H54 (cell line): ENCODE measurements around the gene RPL7A.

Experiments
- DNase-seq: peaks from one replicate; pipeline ENCODE4 v3.0.0; 2011; ENCODE audit warnings: low spot score, mixed read lengths; ENCODE audit not compliant: insufficient read length
- FAIRE-seq: peaks from 3 replicates; lab custom pipeline; 2011; peaks lifted over from hg19 to GRCh38; lab: Jason Lieb, UNC
- POLR2A ChIP-seq: IDR thresholded peaks from 2 replicates; pipeline ENCODE4 v1.6.1; 2011; ENCODE audit warnings: low read depth, mild to moderate bottlenecking, low read length

Gene RPL7A

DNA sequence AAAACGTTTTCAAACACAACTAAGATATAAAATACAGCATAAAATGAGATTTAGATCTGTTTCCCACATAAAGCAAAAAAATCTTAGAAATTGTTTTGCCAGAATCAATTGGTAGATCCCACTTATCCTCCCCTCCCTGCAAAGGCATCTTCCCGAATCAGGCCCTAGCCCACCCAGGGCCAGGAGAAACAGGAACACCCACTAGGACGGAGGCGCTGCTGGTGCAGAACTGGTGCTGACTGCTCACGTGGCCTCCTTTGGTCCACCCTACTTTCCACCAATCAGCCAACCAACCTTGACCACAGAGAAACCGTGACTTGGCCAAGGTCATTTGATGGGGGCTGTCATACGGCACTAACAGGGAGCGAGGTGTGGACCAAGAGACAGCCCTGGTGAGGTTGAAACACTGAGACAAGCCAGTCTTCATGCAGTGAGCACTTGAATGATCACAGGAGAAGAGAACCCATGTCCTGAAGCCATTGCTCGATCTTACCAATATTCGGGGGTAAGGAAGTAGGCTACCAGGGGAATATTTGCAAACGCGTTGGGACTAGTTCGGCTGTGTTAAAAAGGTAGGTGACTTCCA lies 13.6 kb downstream of the RPL7A start:
- TF ChIP-seq POLR2A, result no peak
- FAIRE-seq (no peak), DNase-seq (no peak)

DNA sequence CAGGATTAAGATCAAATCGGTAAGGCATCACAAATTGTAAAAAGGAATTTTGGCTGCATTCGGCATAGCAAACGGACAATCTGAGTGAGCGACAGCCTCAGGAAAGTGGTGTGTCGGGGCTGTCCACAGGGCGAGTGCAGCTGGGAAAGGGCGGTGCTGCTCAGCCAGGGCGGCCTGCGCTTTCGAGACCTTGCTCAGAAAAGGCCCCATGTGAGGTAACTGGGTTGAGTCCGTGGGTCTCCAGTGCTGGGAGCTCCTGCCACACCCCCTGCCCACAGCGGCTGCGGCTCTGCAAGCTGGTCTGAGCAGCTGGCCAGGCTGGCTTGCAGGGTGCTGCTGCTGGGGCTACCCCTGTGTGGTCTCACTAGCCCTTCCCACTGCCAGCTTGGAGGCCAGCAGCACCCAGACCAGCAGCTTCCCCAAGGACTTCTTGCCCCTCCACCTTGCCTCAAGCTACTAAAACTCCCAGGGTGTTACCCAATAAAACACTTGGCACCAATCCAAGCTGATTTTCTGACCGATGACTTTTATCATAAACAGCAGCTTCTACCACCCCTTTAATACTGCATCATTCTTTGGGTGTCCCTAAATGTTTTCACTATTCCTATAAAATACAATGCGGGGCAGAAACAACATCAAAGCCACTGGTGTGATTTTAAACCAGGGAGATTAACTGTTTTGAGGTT lies 14.5 kb downstream of the RPL7A start:
- FAIRE-seq (no peak), DNase-seq (no peak)
- TF ChIP-seq POLR2A, result no peak

DNA sequence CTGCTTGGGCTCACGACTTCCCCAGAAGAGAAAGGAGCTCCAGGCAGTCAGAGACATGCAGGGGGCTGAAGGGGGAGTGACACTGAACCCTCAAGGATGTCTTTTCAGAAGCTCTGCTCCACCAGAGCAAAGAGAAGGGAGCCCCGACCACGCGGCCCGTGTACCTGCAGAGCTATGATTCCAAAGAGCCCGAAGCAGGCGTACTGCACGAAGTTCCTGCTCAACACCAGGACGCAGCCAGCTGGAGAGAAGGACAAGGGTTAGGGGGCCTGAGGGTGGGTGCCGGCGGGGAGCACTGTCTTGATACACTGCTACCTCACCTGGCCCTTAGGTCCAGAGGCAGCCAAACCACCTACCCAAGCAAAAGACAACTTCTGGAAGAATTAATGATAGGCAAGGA lies 18.4 kb downstream of the RPL7A start:
- FAIRE-seq (no peak), DNase-seq (no peak)
- no peak for TF ChIP-seq POLR2A

DNA sequence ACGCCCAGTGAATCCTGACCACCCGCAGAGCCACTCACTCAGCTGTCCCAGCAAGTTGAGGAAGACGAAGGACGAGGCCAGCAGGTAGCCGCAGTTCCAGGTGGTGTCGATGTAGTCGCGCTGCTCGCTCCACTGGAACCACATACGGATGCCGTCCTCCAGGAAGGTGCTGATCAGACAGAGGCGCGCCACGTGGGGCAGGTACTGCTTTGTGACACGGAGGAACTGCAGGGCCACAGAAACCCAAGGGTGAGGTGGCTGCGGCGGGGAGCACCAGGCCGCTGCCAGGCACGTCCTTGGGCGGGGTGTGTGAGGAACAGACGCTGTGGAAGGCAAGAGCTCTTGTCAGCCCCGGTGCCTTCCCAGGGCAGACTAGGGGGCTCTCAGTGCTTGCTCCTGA lies 19.2 kb downstream of the RPL7A start:
- TF ChIP-seq POLR2A, result no peak
- FAIRE-seq (no peak), DNase-seq (no peak)

DNA sequence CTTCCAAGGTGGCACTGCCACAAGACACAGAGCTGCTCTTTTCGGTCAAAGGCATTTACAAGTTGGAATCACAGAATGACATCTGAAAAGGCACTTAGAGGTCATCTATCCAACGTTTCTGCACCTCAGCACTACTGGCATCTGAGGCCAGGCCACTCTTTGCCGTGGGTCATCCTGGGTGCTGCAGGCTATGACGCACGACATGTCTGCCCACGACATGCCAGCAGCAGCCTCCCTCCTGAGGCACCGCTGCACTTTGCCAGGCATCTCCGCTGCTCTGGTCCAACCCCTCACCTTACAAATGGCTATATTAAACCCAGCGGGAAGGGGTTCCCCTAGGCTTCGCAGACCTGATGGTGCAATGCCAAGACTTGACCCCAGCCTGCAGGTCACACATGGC lies 19.8 kb downstream of the RPL7A start:
- no peak for DNase-seq
- no peak for FAIRE-seq
- TF ChIP-seq POLR2A, result no peak

DNA sequence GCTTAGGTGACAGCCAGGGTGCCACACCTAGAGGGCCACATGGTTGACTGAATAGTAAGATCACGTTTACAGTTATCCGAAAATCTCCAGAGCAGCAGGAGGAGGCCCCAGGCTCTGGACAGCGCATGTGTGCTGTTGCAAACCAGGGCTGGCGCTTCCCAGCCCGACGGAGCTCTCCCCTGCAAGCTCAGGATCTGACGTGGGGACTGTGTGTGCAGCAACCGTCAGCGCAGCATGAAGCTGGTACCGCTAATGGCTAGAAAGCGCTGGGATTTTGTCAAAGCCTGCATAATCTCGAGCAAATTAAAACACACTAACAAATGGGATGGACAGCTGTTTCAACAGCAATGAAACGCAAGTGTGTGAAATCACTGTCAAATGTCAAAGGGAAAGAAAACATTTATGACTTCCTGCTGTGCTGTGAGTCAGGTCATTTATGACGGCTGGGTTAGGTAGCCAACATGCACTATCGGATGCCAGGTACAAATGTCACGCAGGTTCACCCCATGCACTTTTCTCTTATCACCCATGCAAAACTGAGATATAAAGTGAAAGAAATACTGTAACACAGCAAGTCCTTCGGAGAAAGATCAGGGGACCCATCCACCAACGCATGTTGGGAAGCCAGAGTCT lies 20.3 kb downstream of the RPL7A start:
- no peak for TF ChIP-seq POLR2A
- no peak for DNase-seq
- FAIRE-seq, result no peak

DNA sequence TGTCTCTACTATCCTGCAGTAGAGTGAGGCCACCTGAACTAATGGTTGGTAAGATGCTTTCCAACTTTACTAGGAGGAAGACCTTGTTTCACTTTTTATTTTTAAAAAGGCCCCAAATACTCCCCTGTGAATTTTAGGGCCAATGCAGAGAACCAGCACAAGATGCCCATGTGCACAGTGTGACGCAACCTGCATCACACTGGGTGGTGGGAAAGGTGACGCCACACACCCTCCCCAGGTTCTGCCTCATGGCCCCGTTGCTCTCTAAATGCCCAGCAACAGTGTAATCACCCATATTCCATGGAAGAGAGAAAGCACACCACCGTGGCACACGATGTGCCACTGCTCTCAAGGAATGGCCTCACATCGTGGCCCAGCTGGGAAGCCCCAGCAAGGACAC lies 21.4 kb downstream of the RPL7A start:
- no peak for DNase-seq
- no peak for TF ChIP-seq POLR2A
- FAIRE-seq, result no peak

DNA sequence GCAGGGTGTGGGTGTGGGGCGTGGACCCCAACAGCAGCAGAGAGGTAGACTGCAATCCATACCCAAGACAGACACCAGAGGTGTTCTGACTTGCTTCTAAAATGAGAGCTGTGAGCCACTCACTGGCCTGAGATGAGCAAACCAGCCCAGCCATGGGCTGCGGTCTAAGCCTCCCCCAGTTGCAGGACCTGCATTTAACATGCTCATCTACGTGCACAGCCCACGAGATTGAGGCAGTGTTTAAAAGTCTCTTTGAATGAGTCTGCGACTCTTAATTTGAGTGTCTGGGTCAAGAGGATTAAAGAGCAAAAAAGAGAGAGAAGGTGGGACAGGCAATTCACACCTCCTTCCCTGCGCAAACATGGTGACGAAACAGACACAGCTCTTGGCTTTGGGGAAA lies 21.9 kb downstream of the RPL7A start:
- TF ChIP-seq POLR2A, result no peak
- DNase-seq (no peak), FAIRE-seq (no peak)

DNA sequence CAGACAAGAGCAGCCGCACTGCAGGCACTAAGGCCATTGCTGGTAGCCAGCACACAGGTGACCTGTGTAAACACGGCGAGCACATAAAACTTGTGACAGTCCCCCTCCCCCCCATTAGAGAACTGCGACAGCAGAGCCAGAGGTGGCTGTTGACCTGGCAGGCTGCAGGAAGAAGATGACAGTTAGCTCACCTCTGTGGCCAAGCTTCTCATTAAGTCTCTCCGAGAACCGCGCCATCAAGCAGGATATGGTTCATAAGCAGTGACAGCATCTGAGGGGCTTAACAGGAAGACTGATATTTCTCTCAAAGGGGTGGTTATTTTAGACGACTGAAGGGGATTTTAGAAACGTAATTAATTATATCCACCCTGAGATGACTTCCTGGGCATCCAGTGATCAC lies 22.7 kb downstream of the RPL7A start:
- DNase-seq (no peak), FAIRE-seq (no peak)
- no peak for TF ChIP-seq POLR2A

DNA sequence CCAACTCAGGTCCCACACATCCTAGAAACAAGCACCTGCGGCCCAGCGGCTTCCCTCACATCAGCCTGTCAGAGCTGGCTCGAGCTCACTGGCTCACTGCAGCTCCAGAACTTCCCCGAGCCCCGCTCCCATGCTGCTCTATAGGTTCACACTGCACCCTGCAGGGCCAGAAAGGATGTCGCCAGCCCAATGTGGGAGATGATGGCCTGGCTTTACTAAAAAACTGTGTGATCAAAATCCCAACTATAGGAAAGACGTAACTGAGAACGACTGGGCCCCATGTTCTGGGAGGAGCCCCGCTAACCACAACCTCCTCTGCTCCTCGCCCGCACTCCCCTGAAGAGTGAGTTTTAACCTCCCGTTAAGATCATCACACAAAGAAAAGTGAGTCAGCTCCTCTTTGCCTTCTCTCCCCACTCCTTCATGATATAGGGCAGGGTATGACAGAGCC lies 23.3 kb downstream of the RPL7A start:
- TF ChIP-seq POLR2A, result no peak
- FAIRE-seq (no peak), DNase-seq (no peak)

DNA sequence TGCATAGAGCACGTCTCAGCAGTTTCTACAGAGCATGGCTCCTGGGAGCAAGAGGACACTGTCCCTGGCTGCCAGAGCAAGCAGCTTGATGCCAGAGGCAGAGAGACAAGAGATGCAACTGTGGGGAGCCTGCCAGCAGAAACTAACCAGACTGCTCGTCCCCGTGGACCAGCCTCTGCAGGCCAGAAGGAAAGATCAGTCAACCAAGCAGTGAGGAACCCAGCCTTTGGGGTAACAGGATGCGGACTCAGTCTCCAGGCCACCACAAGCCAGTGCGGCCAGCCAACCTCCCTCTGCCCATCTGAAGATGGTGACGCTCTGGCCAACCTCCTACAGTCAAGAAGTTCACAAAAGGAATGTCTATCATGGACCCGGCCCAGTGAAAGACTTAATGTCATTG lies 24.1 kb downstream of the RPL7A start:
- DNase-seq (no peak), FAIRE-seq (no peak)
- no peak for TF ChIP-seq POLR2A

DNA sequence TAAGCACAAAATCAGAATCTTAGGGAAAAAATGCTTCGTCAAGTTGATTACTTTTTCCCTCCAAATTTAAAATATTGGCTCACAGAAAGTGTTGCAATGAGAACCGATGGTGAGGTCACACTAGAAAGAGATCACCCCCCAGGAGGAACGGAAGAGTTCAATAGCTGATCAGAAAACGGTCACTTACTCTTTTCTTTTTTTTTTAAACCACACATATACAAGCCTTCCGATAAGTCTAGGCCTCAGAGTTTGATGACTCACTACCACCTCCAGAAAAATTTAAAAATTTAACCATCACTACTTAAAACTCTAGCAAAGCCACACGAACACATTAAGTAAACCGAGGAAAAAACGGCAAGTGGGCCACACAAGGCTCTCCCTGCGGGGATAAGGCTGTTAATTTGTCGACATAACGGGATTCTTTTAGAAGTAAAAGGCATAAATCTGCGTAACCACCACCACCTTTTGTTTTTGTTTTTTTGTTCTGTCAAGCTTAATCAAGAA lies 26.6 kb downstream of the RPL7A start:
- no peak for FAIRE-seq
- DNase-seq, result no peak
- TF ChIP-seq POLR2A, result no peak

DNA sequence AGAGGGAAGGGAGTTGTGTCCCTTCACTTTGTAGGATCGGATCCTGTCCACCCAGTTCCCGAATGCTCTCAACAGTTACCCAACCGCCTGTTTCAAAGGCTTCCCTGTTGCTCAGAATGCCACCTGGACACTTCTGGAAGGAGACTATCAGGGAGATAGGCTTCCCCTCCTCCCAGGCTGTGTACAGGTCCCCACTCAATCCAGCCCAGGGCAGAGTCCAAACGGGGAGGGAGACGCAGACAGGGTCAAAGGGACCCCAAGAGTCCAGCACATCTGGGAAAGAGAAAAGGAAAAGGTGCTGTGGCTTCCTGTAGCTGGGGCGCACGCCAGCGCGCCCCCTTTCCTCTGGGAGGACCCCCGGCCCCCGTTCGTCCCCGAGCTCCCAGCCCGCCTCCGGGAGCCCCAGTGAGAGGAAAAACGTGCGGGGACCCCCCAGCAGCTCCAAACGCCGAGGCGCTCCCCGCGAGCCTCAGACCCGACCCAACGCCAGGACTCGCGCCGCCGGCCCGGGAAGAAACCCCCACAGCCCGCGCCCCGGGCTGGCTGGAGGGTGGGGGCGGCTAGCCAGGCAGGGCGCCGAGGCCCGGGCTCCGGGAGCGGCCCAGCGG lies 27.2 kb downstream of the RPL7A start:
- DNase-seq (no peak), FAIRE-seq (no peak)
- TF ChIP-seq POLR2A, result no peak
